H1 (cell line): ENCODE data around the gene RIT2. TPM values are rescaled to one million over a fixed set of nuclear protein-coding genes. Genes with fewer than 3 reads are reported as not detected.

Source experiments
- CTCF ChIA-PET: fragments of 300-600 bp; sonication (Branson Sonifier 250); formaldehyde crosslinking; loops from one replicate; lab custom pipeline; 2021; ENCODE audit not compliant: partially characterized antibody; lab: Charles Lee
- POLR2A ChIA-PET: fragments of 300-600 bp; sonication (Branson Sonifier 250); formaldehyde crosslinking; loops from one replicate; lab custom pipeline; 2021; ENCODE audit warnings: inconsistent platforms; ENCODE audit not compliant: partially characterized antibody; lab: Charles Lee
- DNase-seq, 2 experiments: peaks; one replicate each; pipeline versions ENCODE4 v3.0.0 to v3.0.0-alpha.2; 2010 to 2022; ENCODE audit warnings: low spot score in 2 of 2, low read depth in 1 of 2, mixed read lengths in 1 of 2
- FAIRE-seq: peaks from 2 replicates; lab custom pipeline; 2011; peaks lifted over from hg19 to GRCh38; lab: Jason Lieb, UNC
- H2AFZ ChIP-seq: 2 replicates; pipeline ENCODE4 v1.8.1; 2012; ENCODE audit warnings: low read length, inconsistent platforms
- H2AK5ac ChIP-seq: 2 replicates; pipeline ENCODE4 v1.6.1; 2013; ENCODE audit warnings: low read depth, low read length
- H2BK120ac ChIP-seq: replicated peaks from 2 replicates; pipeline ENCODE3; 2013; ENCODE audit warnings: low read depth, low read length, inconsistent platforms
- H2BK12ac ChIP-seq: 2 replicates; pipeline ENCODE4 v1.6.1; 2013; ENCODE audit warnings: low read depth, low read length
- H2BK15ac ChIP-seq: 2 replicates; pipeline ENCODE4 v1.6.1; 2013; ENCODE audit warnings: low read length
- H2BK20ac ChIP-seq: 2 replicates; pipeline ENCODE4 v1.6.1; 2013; ENCODE audit warnings: low read length
- H2BK5ac ChIP-seq: 2 replicates; pipeline ENCODE4 v1.6.1; 2013; ENCODE audit warnings: low read depth, low read length
- H3K14ac ChIP-seq: 2 replicates; pipeline ENCODE4 v1.6.1; 2013; ENCODE audit warnings: inconsistent platforms; ENCODE audit not compliant: insufficient read length
- H3K18ac ChIP-seq: 2 replicates; pipeline ENCODE4 v1.6.1; 2013; ENCODE audit warnings: low read length; ENCODE audit errors: extremely low read depth
- H3K23ac ChIP-seq: 2 replicates; pipeline ENCODE4 v1.6.1; 2013; ENCODE audit warnings: inconsistent platforms; ENCODE audit not compliant: insufficient read length
- H3K23me2 ChIP-seq: 2 replicates; pipeline ENCODE4 v1.6.1; 2013; ENCODE audit warnings: low read depth, low read length
- H3K27ac ChIP-seq: 2 replicates; pipeline ENCODE4 v1.6.1; 2011; ENCODE audit warnings: low read depth, low read length, inconsistent platforms
- H3K27me3 ChIP-seq, 4 experiments: replicated peaks in 1 of 4; 1 replicate in 1 of 4; 2 replicates in 3 of 4; pipeline versions ENCODE4 v1.6.1 to v1.8.1; 2011 to 2013; ENCODE audit warnings: low read length in 3 of 4, mild to moderate bottlenecking in 3 of 4, inconsistent platforms in 2 of 4, mixed read lengths in 2 of 4, moderate library complexity in 1 of 4; ENCODE audit not compliant: control insufficient read depth in 3 of 4, insufficient read depth in 3 of 4; ENCODE audit errors: extremely low read depth in 1 of 4
- H3K36me3 ChIP-seq, 4 experiments: 2 replicates each; pipeline versions ENCODE4 v1.6.1 to v1.8.1; 2011 to 2013; ENCODE audit warnings: mild to moderate bottlenecking in 4 of 4, low read length in 3 of 4, moderate library complexity in 2 of 4, control low read depth in 1 of 4, inconsistent platforms in 1 of 4; ENCODE audit not compliant: insufficient read depth in 4 of 4, control insufficient read depth in 2 of 4
- H3K4ac ChIP-seq: replicated peaks from 2 replicates; pipeline ENCODE3; 2013; ENCODE audit warnings: low read length, low read depth, mixed read lengths, inconsistent platforms; ENCODE audit not compliant: insufficient read length
- H3K4me1 ChIP-seq, 4 experiments: replicated peaks in 1 of 4; 1 replicate in 1 of 4; 2 replicates in 3 of 4; pipeline versions ENCODE4 v1.6.1 to v1.8.1; 2011 to 2013; ENCODE audit warnings: low read length in 3 of 4, inconsistent platforms in 2 of 4, mixed read lengths in 1 of 4; ENCODE audit not compliant: insufficient read depth in 4 of 4, control insufficient read depth in 3 of 4
- H3K4me2 ChIP-seq, 2 experiments: 2 replicates each; pipeline versions ENCODE4 v1.6.1 to v1.8.1; 2011 to 2013; ENCODE audit warnings: low read depth in 2 of 2, low read length in 2 of 2, control low read depth in 1 of 2, inconsistent platforms in 1 of 2, mild to moderate bottlenecking in 1 of 2; ENCODE audit not compliant: insufficient read depth in 1 of 2
- H3K4me3 ChIP-seq, 4 experiments: fragments of 200-600, 300-600 bp in 1 of 4; sonication (generic), shearing (Covaris generic), sonication (Bioruptor Twin) in 1 of 4; 2 replicates each; pipeline versions ENCODE4 v1.5.1 to v1.8.1; 2011 to 2016; ENCODE audit warnings: low read length in 4 of 4, low read depth in 3 of 4, control low read depth in 2 of 4, inconsistent platforms in 2 of 4, mild to moderate bottlenecking in 2 of 4, mixed read lengths in 1 of 4, moderate library complexity in 1 of 4; ENCODE audit not compliant: insufficient read depth in 2 of 4; ENCODE audit errors: extremely low read depth in 1 of 4
- H3K56ac ChIP-seq: replicated peaks from 2 replicates; pipeline ENCODE3; 2013; ENCODE audit warnings: low read depth, mild to moderate bottlenecking, mixed read lengths, low read length, inconsistent platforms; ENCODE audit not compliant: insufficient read length
- H3K79me1 ChIP-seq: 2 replicates; pipeline ENCODE4 v1.6.1; 2013; ENCODE audit warnings: low read depth, low read length, control low read depth
- H3K79me2 ChIP-seq, 2 experiments: 2 replicates each; pipeline versions ENCODE4 v1.6.1 to v1.8.1; 2012 to 2013; ENCODE audit warnings: low read length in 2 of 2, mild to moderate bottlenecking in 2 of 2, inconsistent platforms in 1 of 2; ENCODE audit not compliant: insufficient read depth in 2 of 2, control insufficient read depth in 1 of 2
- H3K9ac ChIP-seq, 4 experiments: replicated peaks in 1 of 4; 1 replicate in 1 of 4; 2 replicates in 3 of 4; pipeline versions ENCODE4 v1.6.1 to v1.8.1; 2011 to 2013; ENCODE audit warnings: low read depth in 3 of 4, low read length in 3 of 4, control low read depth in 2 of 4, mild to moderate bottlenecking in 2 of 4, moderate library complexity in 2 of 4, inconsistent platforms in 1 of 4; ENCODE audit errors: extremely low read depth in 1 of 4
- H3K9me3 ChIP-seq, 2 experiments: 2 replicates each; pipeline versions ENCODE4 v1.6.1 to v1.8.1; 2012 to 2013; ENCODE audit warnings: mild to moderate bottlenecking in 2 of 2, moderate library complexity in 2 of 2, control low read depth in 1 of 2, inconsistent platforms in 1 of 2, low read depth in 1 of 2, low read length in 1 of 2, mixed read lengths in 1 of 2; ENCODE audit not compliant: insufficient read depth in 2 of 2
- H4K20me1 ChIP-seq, 2 experiments: replicated peaks in 1 of 2; 2 replicates each; pipeline versions ENCODE3 to v1.8.1; 2011 to 2013; ENCODE audit warnings: inconsistent platforms in 2 of 2, low read length in 2 of 2, mild to moderate bottlenecking in 1 of 2; ENCODE audit not compliant: insufficient read depth in 2 of 2, control insufficient read depth in 1 of 2
- H4K5ac ChIP-seq: 2 replicates; pipeline ENCODE4 v1.6.1; 2013; ENCODE audit warnings: low read length, low read depth, mixed read lengths, inconsistent platforms; ENCODE audit not compliant: insufficient read length
- H4K8ac ChIP-seq: 2 replicates; pipeline ENCODE4 v1.8.0; 2013; ENCODE audit warnings: mild to moderate bottlenecking, moderate library complexity, low read length, inconsistent platforms; ENCODE audit not compliant: insufficient read depth; ENCODE audit errors: extremely low read depth
- H4K91ac ChIP-seq: replicated peaks from 2 replicates; pipeline ENCODE3; 2013; ENCODE audit warnings: low read length, mixed read lengths, inconsistent platforms; ENCODE audit not compliant: insufficient read length
- CTBP2 ChIP-seq: IDR thresholded peaks from 2 replicates; pipeline ENCODE4 v1.7.0; 2011; ENCODE audit warnings: borderline replicate concordance, mild to moderate bottlenecking, moderate library complexity, mixed read lengths, low read length; ENCODE audit not compliant: insufficient read depth, insufficient read length
- CTCF ChIP-seq, 3 experiments: IDR thresholded peaks; 1 replicate in 2 of 3; 2 replicates in 1 of 3; pipeline versions ENCODE4 v1.5.1 to v1.6.1; 2011; ENCODE audit warnings: low read length in 3 of 3, mild to moderate bottlenecking in 3 of 3, inconsistent platforms in 2 of 3, low read depth in 1 of 3, moderate library complexity in 1 of 3; ENCODE audit not compliant: insufficient read depth in 1 of 3; ENCODE audit errors: control extremely low read depth in 1 of 3
- EP300 ChIP-seq, 2 experiments: IDR thresholded peaks; 1 replicate in 1 of 2; 2 replicates in 1 of 2; pipeline ENCODE4 v1.6.1; 2011 to 2012; ENCODE audit warnings: low read depth in 2 of 2, low read length in 2 of 2, mild to moderate bottlenecking in 2 of 2, borderline replicate concordance in 1 of 2, inconsistent platforms in 1 of 2, moderate library complexity in 1 of 2
- POU5F1 ChIP-seq: IDR thresholded peaks from 2 replicates; pipeline ENCODE4 v1.6.1; 2011; ENCODE audit warnings: low read depth, mild to moderate bottlenecking, low read length, moderate library complexity
- RFX5 ChIP-seq: IDR thresholded peaks from 2 replicates; pipeline ENCODE4 v1.6.1; 2011; ENCODE audit warnings: low read depth, low read length, improper control_type of control experiment, borderline replicate concordance
- SIRT6 ChIP-seq: IDR thresholded peaks from one replicate; pipeline ENCODE4 v1.7.1; 2012; ENCODE audit warnings: low read length, inconsistent platforms
- SP2 ChIP-seq: IDR thresholded peaks from 2 replicates; pipeline ENCODE4 v1.6.1; 2012; ENCODE audit warnings: mild to moderate bottlenecking, low read length, inconsistent platforms
- TBP ChIP-seq: IDR thresholded peaks from 2 replicates; pipeline ENCODE4 v1.6.1; 2011; ENCODE audit warnings: low read depth, low read length, improper control_type of control experiment
- YY1 ChIP-seq: IDR thresholded peaks from 2 replicates; pipeline ENCODE4 v1.6.1; 2011; ENCODE audit warnings: low read depth, mild to moderate bottlenecking, low read length
- WGBS, 2 experiments: shearing (Covaris generic) in 1 of 2; methylation state at CpG; one replicate each; pipeline versions ENCODE4 v1.1.6 to v1.1.7; 2013 to 2015; ENCODE audit warnings: low lambda C conversion rate in 2 of 2, mixed read lengths in 2 of 2, inconsistent platforms in 1 of 2, low coverage in 1 of 2, missing lambda C conversion rate in 1 of 2; ENCODE audit not compliant: insufficient replicate concordance in 2 of 2, insufficient coverage in 1 of 2, insufficient read length in 1 of 2; ENCODE audit errors: extremely low coverage in 1 of 2, missing lambda C conversion rate in 1 of 2; 5-methylcytosine and 5-hydroxymethylcytosine counted together
- polyA plus RNA-seq, 7 experiments: library from polyadenylated mRNA; depleted of rRNA in 3 of 7; stranded (reverse) in 5 of 7; unstranded in 2 of 7; fragments of >200 nt in 5 of 7; fragments of 200-250 nt in 2 of 7; gene quantifications; 1 replicate in 5 of 7; 2 replicates in 1 of 7; 4 replicates in 1 of 7; pipeline versions ENCODE4 v1.2.1 to v1.2.3, GENCODE V29; 2011 to 2013; ENCODE audit warnings: missing spikeins in 2 of 7, mixed read lengths in 2 of 7
- total RNA-seq: library from RNA; stranded (reverse); fragmentation: NEBNext Ultra II Directional; extraction: Animal tissue kit (Norgen Biotek cat#: 25700); gene quantifications from 2 replicates; pipeline ENCODE4 v1.2.1, GENCODE V29; 2021

RIT2 gene
- total and polyA plus RNA-seq, 2 of the 8 experiments (the other 6 are each of a cell fraction or from before 2014, with no cell fraction given), result 0.67 to 3.2 TPM

- Histone ChIP-seq H4K20me1 (no peaks in the 10 kb centered on the region), H2BK5ac (no peak overlapping the region), H3K79me1 (no peaks in the 10 kb centered on the region), H3K4ac (no peak overlapping the region), H3K27ac (no peak overlapping the region), H3K27me3 (no peaks in the 10 kb centered on the region), H2BK120ac (no peak overlapping the region), H2AFZ (no peak overlapping the region), H2BK20ac (no peak overlapping the region), H2BK12ac (no peak overlapping the region), H3K9ac (no peak overlapping the region), H3K79me2 (no peaks in the 10 kb centered on the region), H3K23me2 (no peaks in the 10 kb centered on the region), H3K9me3 (peaks cover 3 to 5% of the 10 kb centered on the region in 2 experiments; a peak in 2 of 4 replicates), H4K5ac (no peak overlapping the region), H2AK5ac (no peak overlapping the region), H3K18ac (no peak overlapping the region), H3K23ac (no peak overlapping the region), H4K91ac (no peak overlapping the region), H2BK15ac (no peak overlapping the region), H3K4me1 (peaks cover 0 to 3% (median 0%) of the 10 kb centered on the region in 4 experiments; a peak in 2 of 7 replicates), H3K36me3 (no peaks in the 10 kb centered on the region), H4K8ac (no peak overlapping the region), H3K4me3 (no peak overlapping the region), H3K56ac (no peak overlapping the region), H3K4me2 (no peak overlapping the region), H3K14ac (no peak overlapping the region)
- no peak for DNase-seq
- POLR2A ChIA-PET, result no interaction called here
- WGBS, 2 experiments, result 98% methylated on average over 2 of the region's 2 CpGs; no CpG with 5 or more reads in 1 of the 2 experiments
- CTCF ChIA-PET, result interaction anchor here (1.3 kb wide), 1 partner anchor 11 kb away, joined by 4 read pairs; no protein-coding TSS in a partner anchor
- TF ChIP-seq CTCF (IDR thresholded peaks at IDR 0.05; ENCODE audit: control extremely low read depth in 1 of 3, insufficient read depth in 1 of 3, low read depth in 1 of 3, low read length in 3 of 3) (no peak), CTBP2 (no peak), YY1 (no peak), SIRT6 (no peak), TBP (no peak), POU5F1 (no peak), EP300 (IDR thresholded peaks at IDR 0.05; ENCODE audit: borderline replicate concordance in 1 of 2, low read depth in 2 of 2, low read length in 2 of 2) (no peak), SP2 (no peak), RFX5 (no peak)
- FAIRE-seq, result no peak
These were observed 173.6 kb downstream of the RIT2 start for GRCh38 chr18:42941860-42942259.
